SH-SY5Y (cell line): Measurements from ENCODE around the gene CD248.

Experiments used
- GATA2 ChIP-seq: IDR thresholded peaks from 2 replicates; pipeline ENCODE4 v1.6.1; 2011; ENCODE audit warnings: mild to moderate bottlenecking, low read depth, low read length
- GATA3 ChIP-seq: IDR thresholded peaks from 2 replicates; pipeline ENCODE4 v1.6.1; 2011; ENCODE audit warnings: low read depth, mild to moderate bottlenecking, low read length, moderate library complexity

Gene CD248

DNA sequence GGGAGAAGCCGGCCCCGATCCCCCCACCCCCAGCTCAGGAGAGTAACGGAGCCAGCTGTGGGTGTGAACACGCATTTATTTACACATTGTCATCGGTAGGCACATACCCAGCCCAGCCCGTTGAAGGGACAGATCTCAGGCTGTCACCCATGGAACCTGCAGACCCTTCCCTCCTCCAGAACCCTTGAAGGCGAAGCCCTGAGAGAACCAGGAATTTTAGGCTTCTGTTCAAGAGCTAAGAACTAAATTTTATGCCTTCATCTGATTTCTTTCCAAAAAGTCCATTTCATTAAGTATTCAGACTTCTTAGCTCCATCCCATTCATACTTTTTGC lies 28.4 kb upstream of the CD248 start:
- TF ChIP-seq GATA3 (no peak), GATA2 (no peak)

DNA sequence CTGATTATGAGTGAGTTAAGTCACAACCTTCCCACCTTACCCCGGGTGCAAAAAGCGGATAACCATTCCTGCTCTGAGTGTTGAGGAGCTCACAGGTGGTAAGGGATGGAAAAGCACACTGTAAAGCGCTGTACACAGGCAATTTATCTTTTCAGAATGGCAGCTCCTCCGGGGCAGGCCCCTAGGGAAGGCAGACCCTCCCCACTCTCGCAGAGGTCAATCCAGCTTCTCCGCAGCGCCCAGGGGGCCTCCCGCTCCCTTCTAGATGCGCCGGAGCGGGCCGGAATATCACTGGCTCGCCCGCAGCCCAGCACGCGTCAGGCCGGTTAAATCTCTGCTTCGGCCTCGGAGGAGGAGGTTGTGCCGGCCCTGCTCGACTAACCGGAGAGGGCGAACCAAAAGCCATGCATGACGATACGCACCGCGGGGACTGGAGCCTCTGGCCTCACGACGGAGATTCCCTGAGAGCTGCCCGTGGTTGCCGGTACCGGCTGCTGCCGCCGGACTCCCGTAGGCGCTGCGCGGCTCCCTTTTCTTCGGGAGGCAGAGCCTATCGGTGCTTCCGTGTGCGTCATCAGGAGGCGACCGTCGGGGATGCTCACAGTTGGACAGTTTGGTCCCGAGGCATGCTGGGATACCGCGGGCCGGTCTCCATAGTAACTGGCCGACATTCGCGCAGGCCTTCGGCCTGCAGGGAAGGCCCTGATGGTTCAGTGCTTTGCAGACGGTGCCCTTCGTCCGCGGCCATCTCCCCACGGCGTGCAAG lies 27.9 kb upstream of the CD248 start, which contains the start of gene BRMS1:
BRMS1 (minus strand) TSS at position 555 of the 766 bp plus-strand sequence. CDS start 2,870 bp downstream, outside the sequence.
- TF ChIP-seq GATA3 = no peak
- no peak for TF ChIP-seq GATA2

GRCh38 chr11:66343176-66343575 lies 26.3 kb upstream of the CD248 start:
- TF ChIP-seq GATA2 (no peak), GATA3 (no peak)

- TF ChIP-seq GATA3 = no peak
- TF ChIP-seq GATA2 = no peak
These were observed 24.8 kb upstream of the CD248 start for GRCh38 chr11:66341502-66342126.

DNA sequence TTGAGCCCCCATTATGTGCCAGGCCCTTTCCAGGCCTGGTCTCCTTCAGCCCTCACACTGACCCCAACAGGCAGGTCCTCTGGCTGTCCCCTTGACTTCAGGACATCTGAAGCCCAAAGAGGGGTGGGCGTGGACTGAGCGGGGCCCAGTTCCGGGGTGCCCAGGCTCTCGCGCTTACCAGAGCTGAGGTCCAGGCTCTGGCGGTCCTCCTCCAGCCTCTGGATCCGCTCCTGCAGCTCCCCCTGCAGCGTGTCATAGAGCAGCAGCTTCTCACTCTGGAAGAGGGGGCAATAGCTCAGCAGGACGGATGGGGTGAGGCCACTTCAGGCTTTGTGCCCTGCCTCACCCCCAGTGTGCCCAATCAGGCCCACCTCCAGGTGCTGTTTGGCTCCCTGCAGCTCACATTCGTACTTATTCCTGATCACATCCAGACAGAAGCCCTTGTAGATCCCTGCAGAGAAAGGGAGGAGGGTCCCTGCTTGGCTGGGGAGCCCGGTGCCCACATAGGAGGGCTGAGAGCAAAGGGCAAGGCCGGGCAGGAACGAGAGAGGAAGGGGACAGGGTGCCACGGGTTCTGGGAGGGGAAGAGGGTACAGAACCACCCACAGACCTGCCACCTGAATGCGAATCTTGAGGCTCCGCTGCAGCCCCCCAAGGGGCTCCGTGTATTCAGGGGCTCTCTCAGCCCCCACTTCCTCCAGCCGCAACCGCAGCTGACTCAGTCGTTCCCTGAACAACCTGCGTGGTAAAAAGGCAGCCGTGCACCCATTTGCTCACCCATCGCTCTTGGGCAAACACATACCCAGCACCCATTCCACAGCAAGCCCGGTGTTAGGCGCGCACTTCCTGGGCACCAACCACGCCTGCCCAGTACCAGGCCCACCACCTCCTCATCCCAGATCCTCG lies 24.0 kb upstream of the CD248 start:
- TF ChIP-seq GATA3 = no peak
- no peak for TF ChIP-seq GATA2

GRCh38 chr11:66339686-66340483 lies 23.0 kb upstream of the CD248 start:
- no peak for TF ChIP-seq GATA2
- TF ChIP-seq GATA3 = no peak

GRCh38 chr11:66339162-66339675 lies 22.4 kb upstream of the CD248 start:
- TF ChIP-seq GATA2 (no peak), GATA3 (no peak)

GRCh38 chr11:66338276-66339161 lies 21.7 kb upstream of the CD248 start:
- TF ChIP-seq GATA2 (no peak), GATA3 (no peak)

GRCh38 chr11:66337103-66337899 lies 20.5 kb upstream of the CD248 start:
- TF ChIP-seq GATA2 (no peak), GATA3 (no peak)

DNA sequence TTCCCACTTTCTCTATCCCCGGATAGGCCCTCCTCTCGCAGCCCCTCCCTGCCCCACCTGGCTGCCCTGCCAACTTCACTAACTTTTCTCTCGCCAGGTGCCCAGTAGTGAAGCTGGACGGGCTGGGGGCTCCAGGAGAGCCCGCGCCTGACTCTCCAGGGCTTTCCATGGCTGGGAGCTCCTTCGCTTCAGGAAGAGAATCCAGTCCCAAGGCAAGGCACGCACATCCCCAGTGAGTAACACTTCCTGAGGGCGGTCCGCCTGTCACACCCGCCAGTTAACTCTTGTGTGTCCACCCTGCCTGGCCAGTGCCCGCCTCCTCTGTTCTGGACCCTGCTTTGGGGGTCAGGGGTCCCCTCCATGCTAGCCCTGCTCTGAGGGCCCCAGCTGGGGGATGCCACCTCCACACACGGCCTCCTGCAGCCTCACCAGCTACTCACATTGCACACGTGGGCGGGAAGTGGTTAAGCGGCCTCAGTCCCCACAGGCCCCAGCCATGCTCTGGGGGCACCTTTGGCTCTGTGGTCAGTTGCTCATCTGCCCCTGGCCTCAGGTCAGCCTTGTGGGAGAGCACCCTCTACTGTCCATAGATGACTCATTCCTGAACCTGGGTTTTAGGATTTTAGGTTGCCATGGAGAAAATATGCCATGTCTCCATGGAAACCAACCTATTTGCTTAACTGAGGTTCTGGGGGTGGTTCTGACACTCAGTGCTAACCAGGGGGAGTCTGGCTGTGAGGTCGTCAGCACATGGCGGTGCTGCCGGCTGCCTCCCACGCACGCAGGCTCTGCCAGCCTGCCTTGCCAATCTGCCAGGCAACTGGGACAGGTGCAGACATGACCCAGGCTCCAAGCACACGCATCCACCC lies 19.6 kb upstream of the CD248 start, which contains the start of gene RIN1:
RIN1 (minus strand) TSS at position 201 of the 869 bp plus-strand sequence; CDS start at position 169, 32 bp downstream.
- TF ChIP-seq GATA2 = no peak
- no peak for TF ChIP-seq GATA3

DNA sequence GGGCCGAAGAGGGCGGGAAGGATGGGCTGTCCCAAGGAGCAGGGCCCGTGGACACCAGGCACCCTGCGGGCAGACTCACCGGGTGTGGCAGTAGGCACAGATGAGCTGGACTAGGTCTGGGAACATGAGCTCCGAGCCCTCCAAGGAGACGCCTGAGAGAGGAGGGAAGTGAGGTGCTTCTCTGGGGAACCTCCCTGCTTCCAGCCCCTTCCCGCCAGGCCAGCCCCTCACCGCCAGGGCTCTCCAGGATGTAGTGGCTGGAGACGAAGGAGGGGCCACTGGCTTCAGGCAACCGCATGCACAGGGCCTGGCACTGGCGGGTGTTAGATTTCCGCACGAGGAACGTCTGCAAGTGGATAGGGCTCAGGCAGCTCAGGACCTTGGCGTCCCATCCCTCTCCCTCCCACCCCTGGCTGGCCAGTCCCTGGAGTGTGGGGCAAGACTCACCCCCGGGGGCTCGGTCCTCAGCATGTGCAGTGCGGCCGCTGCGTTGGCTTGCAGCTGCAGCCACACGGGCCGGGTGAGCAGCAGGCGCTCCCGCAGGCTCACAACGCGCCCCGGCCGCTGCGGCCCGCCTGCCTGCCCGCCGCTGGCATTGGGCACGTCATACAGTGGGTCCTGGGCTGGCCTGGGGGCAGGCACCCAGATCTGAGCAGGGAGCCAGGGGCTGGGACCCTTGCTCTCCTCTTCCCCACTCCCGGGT lies 18.8 kb upstream of the CD248 start:
- TF ChIP-seq GATA2 (no peak), GATA3 (no peak)
